ENCODE measurements around the gene ADAMTS2.
"Not testable (repeated sequence)": the region's sequence is repeated elsewhere in the genome, so short reads cannot be mapped to it uniquely, and the experiment has no call there.

ADAMTS2 gene

GRCh38 chr5:179123491-179124272, 221.6 kb downstream of the ADAMTS2 start:
- no peak for DNase-seq (ENCODE audit: low spot score)

DNA sequence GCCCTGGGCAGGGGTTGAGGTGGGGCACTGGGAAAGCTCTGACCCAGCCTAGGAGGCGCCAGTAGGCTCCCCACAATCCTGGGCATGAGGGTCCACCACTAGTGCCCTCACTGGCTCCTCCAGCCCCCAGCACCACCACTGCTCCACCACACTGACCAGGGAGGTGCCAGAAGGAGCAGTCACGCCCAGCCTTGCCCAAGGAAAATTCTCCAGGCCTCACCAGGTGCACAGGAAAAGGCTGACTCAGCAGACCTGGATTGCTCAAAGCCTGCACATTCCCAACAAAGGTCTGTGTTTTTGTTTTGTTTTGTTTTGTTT, 222.2 kb downstream of the ADAMTS2 start:
- no peak for DNase-seq (ENCODE audit: low spot score)

- DNase-seq (ENCODE audit: low spot score): no peak
Measured at GRCh38 chr5:179122411-179123108, 222.7 kb downstream of the ADAMTS2 start.

GRCh38 chr5:179121667-179122111, 223.6 kb downstream of the ADAMTS2 start:
- DNase-seq (ENCODE audit: low spot score): no peak

- no peak for DNase-seq (ENCODE audit: low spot score)
Measured at GRCh38 chr5:179120951-179121666, 224.2 kb downstream of the ADAMTS2 start.

DNA sequence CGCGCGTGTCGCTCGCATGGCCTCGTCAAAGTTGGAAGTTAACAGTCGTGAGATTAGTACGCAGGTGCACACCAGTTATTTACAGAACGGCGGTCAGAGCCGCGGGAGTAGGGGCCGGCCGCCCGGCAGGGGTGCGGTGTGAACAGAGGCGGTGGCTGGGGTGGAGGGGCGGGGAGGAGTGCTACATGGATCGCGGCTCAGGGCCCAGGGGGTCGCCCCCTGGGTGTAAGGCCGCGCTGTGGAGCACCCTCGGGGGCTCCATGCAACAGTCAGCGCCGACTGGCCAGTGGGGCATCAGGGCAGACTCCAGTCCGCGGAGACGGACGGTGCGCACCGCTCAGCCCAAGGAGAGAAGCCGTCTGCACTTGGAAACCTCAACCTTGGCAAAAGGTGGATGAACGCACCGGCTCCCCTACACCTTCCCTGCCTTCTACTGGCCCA, 224.8 kb downstream of the ADAMTS2 start:
- DNase-seq (ENCODE audit: low spot score): no peak

- no peak for DNase-seq (ENCODE audit: low spot score)
Measured at GRCh38 chr5:179119415-179120170, 225.7 kb downstream of the ADAMTS2 start.

- no peak for DNase-seq (ENCODE audit: low spot score)
Measured at GRCh38 chr5:179118756-179119414, 226.4 kb downstream of the ADAMTS2 start.

- DNase-seq (ENCODE audit: low spot score): no peak
Measured at GRCh38 chr5:179118338-179118737, 226.9 kb downstream of the ADAMTS2 start.

DNA sequence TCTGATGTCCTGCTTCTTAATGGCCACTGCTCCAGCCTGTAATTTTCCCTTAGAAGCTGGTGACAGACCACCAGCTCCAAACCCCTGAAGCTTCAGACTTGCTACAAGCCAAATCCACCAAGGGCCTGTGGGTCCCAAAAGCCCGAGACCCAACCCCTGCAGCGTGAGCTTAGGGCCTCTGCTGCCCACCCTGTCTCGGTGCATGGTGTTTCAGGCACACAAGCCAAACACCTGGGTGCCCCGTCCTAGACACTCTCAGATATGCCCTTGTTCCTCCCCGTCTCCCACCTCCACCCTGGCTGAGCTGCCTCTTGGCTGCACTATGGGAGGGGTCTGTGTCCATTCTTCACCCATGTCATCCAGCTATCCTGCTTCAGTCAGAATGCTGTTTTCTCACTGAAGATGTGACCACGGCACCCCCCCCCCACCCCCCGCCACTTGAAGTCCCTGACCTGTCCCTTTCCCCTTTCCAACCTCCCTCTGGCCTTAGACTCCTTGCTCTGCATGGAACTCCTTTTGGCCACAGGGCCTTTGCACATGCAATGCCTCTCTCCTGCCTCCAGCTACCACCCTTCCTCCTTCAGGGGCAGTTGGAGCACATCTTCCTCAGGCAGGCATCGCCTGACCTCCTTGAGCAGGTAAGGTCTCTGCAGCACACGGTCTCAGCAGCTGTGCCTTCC, 229.3 kb downstream of the ADAMTS2 start:
- no peak for DNase-seq (ENCODE audit: low spot score)

- DNase-seq (ENCODE audit: low spot score): no peak
Measured at GRCh38 chr5:179115307-179115706, 230.0 kb downstream of the ADAMTS2 start.

DNA sequence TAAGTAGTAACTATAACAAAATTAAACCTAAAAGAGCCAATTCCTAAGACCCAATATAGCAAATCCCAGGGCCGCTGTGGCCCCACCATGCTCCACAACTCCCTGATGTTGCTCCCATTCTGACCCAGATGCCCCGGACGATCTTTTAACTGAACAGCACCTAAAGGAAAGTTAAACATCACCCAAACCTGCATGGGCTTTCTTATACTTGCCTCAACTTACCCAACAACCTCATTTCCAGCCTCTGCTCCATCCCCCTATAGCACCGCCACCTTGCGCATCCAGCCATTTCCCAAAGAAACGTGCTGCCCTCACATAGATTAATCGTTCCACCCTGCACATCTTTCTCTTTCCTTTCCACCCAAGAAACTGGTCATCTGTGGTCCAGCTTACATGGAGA, 230.5 kb downstream of the ADAMTS2 start:
- DNase-seq (ENCODE audit: low spot score): no peak

DNA sequence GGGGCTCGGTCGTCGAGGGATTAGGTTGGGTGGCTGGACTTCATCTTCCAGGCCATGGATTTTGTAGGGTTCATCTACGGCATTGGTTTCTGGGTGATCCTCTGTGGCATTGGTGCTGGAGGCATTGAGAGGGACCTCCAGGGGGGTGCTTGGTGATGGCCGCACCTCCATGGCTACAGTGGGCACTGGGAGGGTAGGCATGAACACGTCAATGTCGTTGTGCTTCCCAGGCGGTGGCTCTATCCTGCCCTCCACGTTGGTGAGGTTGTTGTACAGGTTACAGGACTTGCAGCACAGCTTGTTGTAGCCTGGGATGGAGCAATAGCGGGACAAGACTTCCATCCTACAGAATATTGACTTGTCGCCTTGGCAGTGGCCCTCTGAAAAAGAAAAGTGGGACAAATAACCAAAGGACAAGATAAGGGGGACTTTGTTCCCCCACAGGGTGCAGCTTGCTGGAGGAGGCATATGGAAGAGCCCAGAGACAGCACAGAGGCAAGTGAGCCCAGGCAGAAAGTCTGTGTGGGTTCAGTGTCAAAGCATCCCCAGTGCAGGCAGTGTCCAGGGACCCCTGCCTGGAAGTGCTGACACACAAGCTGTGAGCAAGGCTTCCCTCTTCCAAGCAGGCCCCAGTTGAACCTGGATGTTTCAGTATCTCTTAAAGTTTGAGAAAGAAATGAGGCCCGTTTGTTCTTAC, 231.2 kb downstream of the ADAMTS2 start:
- DNase-seq (ENCODE audit: low spot score): no peak

DNA sequence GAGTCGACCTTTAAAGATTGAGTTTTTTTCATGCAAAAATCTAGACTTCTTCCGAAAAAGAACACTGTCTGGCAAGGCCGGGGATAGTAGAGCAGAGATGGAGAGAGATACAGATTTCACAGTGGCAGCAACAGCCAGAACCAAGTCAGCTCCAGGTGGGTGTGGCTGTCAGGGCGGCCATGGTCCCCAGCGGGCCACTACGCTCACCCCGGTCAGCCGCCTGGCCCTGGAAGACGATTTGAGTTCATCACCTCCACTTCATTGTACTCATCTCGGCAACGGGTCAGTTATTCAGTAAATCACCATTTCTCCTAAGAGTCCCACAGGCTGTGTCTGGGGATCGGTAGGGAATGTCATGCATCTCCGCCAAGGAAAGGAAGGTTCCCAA, 232.1 kb downstream of the ADAMTS2 start:
- DNase-seq (ENCODE audit: low spot score): no peak

- DNase-seq (ENCODE audit: low spot score): no peak
Measured at GRCh38 chr5:179112469-179113142, 232.7 kb downstream of the ADAMTS2 start.

DNA sequence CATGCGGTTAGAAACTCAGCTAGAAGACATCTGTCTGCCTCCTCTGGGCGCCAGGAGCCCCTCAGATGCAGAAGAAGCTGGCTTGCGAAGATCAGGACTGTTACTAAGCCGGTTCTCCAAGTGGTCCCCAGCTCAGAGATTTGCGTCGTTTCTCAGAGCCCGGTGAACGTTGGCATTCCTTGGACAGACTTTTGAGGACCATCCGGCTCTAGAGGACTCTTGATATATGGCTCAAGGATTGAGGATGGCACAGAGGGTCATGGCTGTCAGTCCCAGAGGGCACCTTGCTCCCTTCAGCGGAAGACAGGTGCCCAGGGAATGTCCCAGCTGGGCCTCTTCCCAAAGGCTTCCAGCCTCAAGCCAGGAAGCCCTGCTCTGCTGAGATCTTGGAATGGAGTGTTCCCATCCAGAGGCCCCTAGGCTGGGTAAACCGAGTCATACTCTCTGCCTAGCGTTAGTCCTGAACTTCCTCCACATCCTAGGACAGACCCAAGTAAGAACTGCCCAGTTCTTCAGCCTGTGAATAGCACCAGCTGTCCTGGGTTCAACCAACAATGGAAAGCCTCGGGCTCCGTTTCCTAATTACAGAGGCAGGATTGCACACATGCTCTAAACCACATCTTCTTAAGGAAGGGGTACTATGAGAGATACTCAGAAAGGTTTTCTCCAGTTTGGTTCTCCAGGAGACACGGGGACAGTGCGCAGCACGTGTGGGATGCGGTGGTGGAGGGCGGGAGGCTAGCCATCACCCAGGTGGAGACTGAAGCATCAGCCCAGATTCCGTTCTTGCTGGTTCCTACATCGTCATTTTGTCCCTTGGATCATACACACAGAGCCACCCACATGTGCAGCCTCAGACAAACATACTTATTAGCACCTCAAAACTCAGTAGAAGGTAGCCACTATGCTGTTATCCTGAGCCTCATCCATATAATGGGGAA, 233.7 kb downstream of the ADAMTS2 start:
- no peak for DNase-seq (ENCODE audit: low spot score)

GRCh38 chr5:179110528-179110927, 234.7 kb downstream of the ADAMTS2 start:
- DNase-seq (ENCODE audit: low spot score): no peak

DNA sequence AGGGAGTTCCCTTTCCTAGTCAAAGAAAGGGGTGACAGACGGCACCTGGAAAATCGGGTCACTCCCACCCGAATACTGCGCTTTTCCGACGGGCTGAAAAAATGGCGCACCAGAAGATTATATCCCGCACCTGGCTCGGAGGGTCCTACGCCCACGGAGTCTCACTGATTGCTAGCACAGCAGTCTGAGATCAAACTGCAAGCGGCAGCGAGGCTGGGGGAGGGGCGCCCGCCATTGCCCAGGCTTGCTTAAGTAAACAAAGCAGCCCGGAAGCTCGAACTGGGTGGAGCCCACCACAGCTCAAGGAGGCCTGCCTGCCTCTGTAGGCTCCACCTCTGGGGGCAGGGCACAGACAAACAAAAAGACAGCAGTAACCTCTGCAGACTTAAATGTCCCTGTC, 244.0 kb downstream of the ADAMTS2 start:
- DNase-seq (ENCODE audit: low spot score): not testable (repeated sequence)

DNA sequence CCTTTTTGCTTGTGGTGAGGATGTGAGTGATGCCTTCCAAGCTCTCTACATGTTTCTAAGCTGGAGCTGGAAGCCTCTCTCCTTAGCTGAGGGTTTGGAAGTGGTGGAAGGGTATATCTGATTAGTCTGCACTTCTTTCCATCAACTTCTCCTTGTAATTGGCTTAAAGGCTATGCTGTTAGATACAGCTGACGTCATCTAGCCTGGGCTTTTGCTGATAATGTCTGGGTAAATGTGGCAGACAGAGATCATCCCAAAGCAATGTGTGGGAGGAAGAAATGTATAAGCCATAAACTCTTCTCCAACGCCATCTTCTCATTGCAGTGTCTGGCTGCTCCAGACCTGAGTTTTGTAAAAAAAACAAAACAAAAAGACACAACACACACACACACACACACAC, 255.8 kb downstream of the ADAMTS2 start:
- DNase-seq (ENCODE audit: low spot score): no peak
